Measurements from ENCODE around the gene TSPAN31.

TSPAN31 gene

GRCh38 chr12:57767305-57767698, 22.5 kb downstream of the TSPAN31 start:
- no peak for TF ChIP-seq POLR2AphosphoS5 (IDR thresholded peaks at IDR 0.05; ENCODE audit: low read depth, low read length)
- no peak for TF ChIP-seq REST (IDR thresholded peaks at IDR 0.05; ENCODE audit: insufficient read depth in 1 of 2, low read depth in 2 of 2, low read length in 2 of 2)
- no peak for TF ChIP-seq TAF1 (IDR thresholded peaks at IDR 0.05; ENCODE audit: borderline replicate concordance, insufficient read depth, low read length)
- no peak for TF ChIP-seq FOXP2 (optimal IDR thresholded peaks at IDR 0.05; ENCODE audit: borderline replicate concordance, extremely low read depth, extremely low read length, insufficient read depth)
- TF ChIP-seq SIN3A (IDR thresholded peaks at IDR 0.05; ENCODE audit: borderline replicate concordance, insufficient read depth, low read length): no peak

GRCh38 chr12:57767876-57768275, 23.0 kb downstream of the TSPAN31 start:
- TF ChIP-seq TAF1 (IDR thresholded peaks at IDR 0.05; ENCODE audit: borderline replicate concordance, insufficient read depth, low read length): no peak
- no peak for TF ChIP-seq SIN3A (IDR thresholded peaks at IDR 0.05; ENCODE audit: borderline replicate concordance, insufficient read depth, low read length)
- TF ChIP-seq REST (IDR thresholded peaks at IDR 0.05; ENCODE audit: insufficient read depth in 1 of 2, low read depth in 2 of 2, low read length in 2 of 2): no peak
- TF ChIP-seq POLR2AphosphoS5 (IDR thresholded peaks at IDR 0.05; ENCODE audit: low read depth, low read length): no peak
- no peak for TF ChIP-seq FOXP2 (optimal IDR thresholded peaks at IDR 0.05; ENCODE audit: borderline replicate concordance, extremely low read depth, extremely low read length, insufficient read depth)

GRCh38 chr12:57769594-57769993, 24.8 kb downstream of the TSPAN31 start:
- TF ChIP-seq FOXP2 (optimal IDR thresholded peaks at IDR 0.05; ENCODE audit: borderline replicate concordance, extremely low read depth, extremely low read length, insufficient read depth) (no peak), SIN3A (IDR thresholded peaks at IDR 0.05; ENCODE audit: borderline replicate concordance, insufficient read depth, low read length) (no peak), POLR2AphosphoS5 (IDR thresholded peaks at IDR 0.05; ENCODE audit: low read depth, low read length) (no peak), REST (IDR thresholded peaks at IDR 0.05; ENCODE audit: insufficient read depth in 1 of 2, low read depth in 2 of 2, low read length in 2 of 2) (no peak), TAF1 (IDR thresholded peaks at IDR 0.05; ENCODE audit: borderline replicate concordance, insufficient read depth, low read length) (no peak)

GRCh38 chr12:57770734-57771133, 25.9 kb downstream of the TSPAN31 start:
- no peak for TF ChIP-seq SIN3A (IDR thresholded peaks at IDR 0.05; ENCODE audit: borderline replicate concordance, insufficient read depth, low read length)
- TF ChIP-seq REST (IDR thresholded peaks at IDR 0.05; ENCODE audit: insufficient read depth in 1 of 2, low read depth in 2 of 2, low read length in 2 of 2): no peak
- no peak for TF ChIP-seq FOXP2 (optimal IDR thresholded peaks at IDR 0.05; ENCODE audit: borderline replicate concordance, extremely low read depth, extremely low read length, insufficient read depth)
- TF ChIP-seq POLR2AphosphoS5 (IDR thresholded peaks at IDR 0.05; ENCODE audit: low read depth, low read length): no peak
- no peak for TF ChIP-seq TAF1 (IDR thresholded peaks at IDR 0.05; ENCODE audit: borderline replicate concordance, insufficient read depth, low read length)
